B cell (primary cell): ENCODE measurements around the gene LRRC26.

ENCODE experiments used
- CTCF ChIP-seq: fragments of 200-600 bp; IDR thresholded peaks from one replicate; pipeline ENCODE4 v1.8.0; 2022; ENCODE audit warnings: antibody characterized with exemption, mild to moderate bottlenecking
- EZH2 ChIP-seq: IDR thresholded peaks from 2 replicates; pipeline ENCODE4 v1.6.1; 2012; ENCODE audit warnings: borderline replicate concordance, low read depth, mild to moderate bottlenecking, moderate library complexity, low read length; ENCODE audit not compliant: insufficient read depth, poor library complexity, severe bottlenecking

- TF ChIP-seq CTCF (no peak), EZH2 (no peak)
Measured at GRCh38 chr9:137169896-137170358, at the start of gene LRRC26.
